Transverse colon (tissue), 4 donors: ENCODE data around the gene CADM1. TPM values are rescaled to one million over a fixed set of nuclear protein-coding genes. Genes with fewer than 3 reads are reported as not detected.

Experiments
- DNase-seq: peaks from one replicate; pipeline ENCODE4 v3.0.0-alpha.2; 2019
- H3K27ac ChIP-seq, 4 donors: fragments of 200-600 bp; sonication (generic); 2 replicates each; pipeline ENCODE4 v1.5.1; 2016 to 2018; ENCODE audit warnings: inconsistent platforms in 4 of 4
- H3K27me3 ChIP-seq: fragments of 200-600 bp; sonication (generic); 2 replicates; pipeline ENCODE4 v1.5.1; 2017; ENCODE audit warnings: inconsistent platforms
- H3K36me3 ChIP-seq, 4 donors: fragments of 200-600 bp; sonication (generic); 2 replicates each; pipeline ENCODE4 v1.5.1; 2017 to 2019; ENCODE audit warnings: inconsistent platforms in 4 of 4
- H3K4me1 ChIP-seq, 4 donors: fragments of 200-600 bp; sonication (generic); 2 replicates each; pipeline ENCODE4 v1.5.1; 2017 to 2020; ENCODE audit warnings: inconsistent platforms in 4 of 4
- H3K4me3 ChIP-seq, 4 donors: fragments of 200-600 bp; sonication (generic); 1 replicate in 1 of 4; 2 replicates in 3 of 4; pipeline versions ENCODE4 v1.5.1 to v1.6.1; 2017 to 2019; ENCODE audit warnings: inconsistent platforms in 4 of 4
- H3K9me3 ChIP-seq, 2 donors: fragments of 200-600 bp; sonication (generic); 2 replicates each; pipeline ENCODE4 v1.5.1; 2017 to 2019; ENCODE audit warnings: inconsistent platforms in 2 of 2
- EP300 ChIP-seq: sonication (generic); formaldehyde crosslinking; IDR thresholded peaks from one replicate; pipeline ENCODE4 v1.6.1; 2017; ENCODE audit warnings: antibody characterized with exemption, low read depth
- POLR2A ChIP-seq: fragments of 450-650 bp; IDR thresholded peaks from one replicate; pipeline ENCODE4 v1.6.1; 2016; ENCODE audit warnings: antibody characterized with exemption, mild to moderate bottlenecking, moderate library complexity
- POLR2AphosphoS5 ChIP-seq, 3 donors: sonication (generic); formaldehyde crosslinking; IDR thresholded peaks; one replicate each; pipeline ENCODE4 v1.6.1; 2016; ENCODE audit warnings: antibody characterized with exemption in 3 of 3
- WGBS, 2 donors: methylation state at CpG; one replicate each; pipeline ENCODE4 v1.1.5; 2018; ENCODE audit warnings: low coverage in 1 of 2; 5-methylcytosine and 5-hydroxymethylcytosine counted together
- in situ Hi-C, 4 donors: fragments of 200-750 bp; cut with MboI; loops; one replicate each; pipeline versions ENCODE4 v1.15.0 to v1.15.1; 2017; ENCODE audit warnings: low sequenced_read_pairs in 3 of 4, low pct_ligation_motif_present in 1 of 4, low pct_unique_long_range_greater_than_20kb in 1 of 4
- intact Hi-C: fragments of 100-400 bp; cut with DNase I; formaldehyde crosslinking; loops from one replicate; pipeline ENCODE4 v1.15.1; 2023; ENCODE audit warnings: low total_unique reads
- total RNA-seq, 4 donors: library from RNA; depleted of rRNA; stranded (reverse); fragments of >200 nt; gene quantifications; one replicate each; pipeline ENCODE4 v1.1.0, GENCODE V29; 2016
- TF ChIP-seq, protein P1 (sequence below), 5 experiments: fragments of 200-600 bp in 3 of 5; fragments of 450-650 bp in 2 of 5; sonication (generic) in 3 of 5; IDR thresholded peaks; 1 replicate in 2 of 5; 2 replicates in 3 of 5; pipeline ENCODE4 v1.5.1; 2016 to 2017; ENCODE audit warnings: antibody characterized with exemption in 5 of 5, inconsistent platforms in 3 of 5, mild to moderate bottlenecking in 2 of 5, moderate library complexity in 1 of 5

Gene CADM1
- total RNA-seq, 4 donors from 2014 or later = 2.8 to 6.4 (median 3.7) TPM

DNA sequence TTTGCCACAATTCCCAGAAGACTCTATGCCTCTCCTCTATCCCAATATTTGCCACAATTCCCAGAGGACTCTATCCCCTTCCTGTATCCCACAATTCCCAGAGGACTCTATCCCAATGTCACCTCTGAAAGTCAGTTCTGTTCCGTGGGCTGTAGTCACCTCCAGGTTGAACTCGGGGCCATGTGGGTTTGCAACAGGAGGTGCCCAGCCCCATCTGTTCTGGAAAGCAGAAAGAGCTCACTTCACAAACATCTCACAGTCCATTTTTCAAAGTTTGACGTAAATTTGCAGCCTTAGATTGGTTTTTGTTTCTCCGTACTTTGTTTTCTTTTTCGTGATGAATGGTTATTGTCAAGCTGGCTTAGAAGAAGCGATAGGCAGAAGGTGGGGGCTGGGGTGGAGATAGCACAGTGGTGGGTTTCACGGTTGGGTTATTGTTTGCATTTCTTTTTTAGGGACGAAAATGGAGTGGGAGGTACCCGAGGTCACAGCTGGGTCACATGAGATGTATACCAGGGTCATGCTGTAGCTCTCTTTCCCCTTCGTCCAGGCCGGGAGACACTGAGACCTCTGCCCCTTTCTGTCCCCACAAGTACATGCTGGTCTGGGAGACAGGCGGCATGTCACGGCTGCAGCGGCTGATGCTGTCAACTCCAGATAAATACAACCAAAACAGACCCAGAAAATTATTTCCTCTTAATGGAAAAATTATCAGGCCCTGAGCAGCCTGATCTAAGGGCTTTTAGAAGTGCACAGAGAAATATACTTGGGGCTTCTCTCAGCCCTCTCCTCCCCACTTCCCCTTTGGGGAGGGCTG, 374.5 kb downstream of the CADM1 start:
- Histone ChIP-seq H3K27me3 (no peaks in the 10 kb centered on the region), H3K9me3 (no peaks in the 10 kb centered on the region), H3K4me3 (no peak overlapping the region), H3K4me1 (no peaks in the 10 kb centered on the region), H3K36me3 (no peaks in the 10 kb centered on the region), H3K27ac (no peak overlapping the region)
- TF ChIP-seq, protein P1, sequence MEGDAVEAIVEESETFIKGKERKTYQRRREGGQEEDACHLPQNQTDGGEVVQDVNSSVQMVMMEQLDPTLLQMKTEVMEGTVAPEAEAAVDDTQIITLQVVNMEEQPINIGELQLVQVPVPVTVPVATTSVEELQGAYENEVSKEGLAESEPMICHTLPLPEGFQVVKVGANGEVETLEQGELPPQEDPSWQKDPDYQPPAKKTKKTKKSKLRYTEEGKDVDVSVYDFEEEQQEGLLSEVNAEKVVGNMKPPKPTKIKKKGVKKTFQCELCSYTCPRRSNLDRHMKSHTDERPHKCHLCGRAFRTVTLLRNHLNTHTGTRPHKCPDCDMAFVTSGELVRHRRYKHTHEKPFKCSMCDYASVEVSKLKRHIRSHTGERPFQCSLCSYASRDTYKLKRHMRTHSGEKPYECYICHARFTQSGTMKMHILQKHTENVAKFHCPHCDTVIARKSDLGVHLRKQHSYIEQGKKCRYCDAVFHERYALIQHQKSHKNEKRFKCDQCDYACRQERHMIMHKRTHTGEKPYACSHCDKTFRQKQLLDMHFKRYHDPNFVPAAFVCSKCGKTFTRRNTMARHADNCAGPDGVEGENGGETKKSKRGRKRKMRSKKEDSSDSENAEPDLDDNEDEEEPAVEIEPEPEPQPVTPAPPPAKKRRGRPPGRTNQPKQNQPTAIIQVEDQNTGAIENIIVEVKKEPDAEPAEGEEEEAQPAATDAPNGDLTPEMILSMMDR (IDR thresholded peaks at IDR 0.05) = no peak
- no peak for TF ChIP-seq POLR2AphosphoS5 (IDR thresholded peaks at IDR 0.05)
- no peak for TF ChIP-seq POLR2A
- TF ChIP-seq EP300 = no peak
- intact Hi-C loops = no loop called here
- WGBS, 2 donors = 60 to 68% methylated on average over 8 to 14 of the region's 14 CpGs
- no peak for DNase-seq
- in situ Hi-C loops = no loop called here

DNA sequence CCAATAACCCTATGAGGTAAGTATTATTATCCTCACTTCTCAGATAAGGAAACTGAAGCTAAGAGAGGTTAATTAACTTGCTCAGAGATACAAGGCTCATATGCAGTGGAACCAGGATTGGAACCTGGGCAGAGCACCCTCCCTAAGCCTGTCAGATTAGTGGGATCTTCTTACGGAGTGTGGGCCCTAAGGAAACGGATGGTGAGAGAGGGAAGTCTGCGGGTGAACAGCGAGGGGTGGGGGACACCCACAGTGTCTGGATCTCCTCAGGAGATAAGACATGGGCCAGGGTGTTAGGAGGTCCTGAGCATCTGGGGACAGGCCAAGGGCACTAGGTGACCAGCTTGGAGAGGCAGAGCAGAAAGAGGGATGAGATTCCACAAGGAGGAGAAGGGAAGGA, 376.0 kb downstream of the CADM1 start:
- Histone ChIP-seq H3K9me3 (no peaks in the 10 kb centered on the region), H3K27ac (no peak overlapping the region), H3K27me3 (no peaks in the 10 kb centered on the region), H3K36me3 (no peaks in the 10 kb centered on the region), H3K4me3 (no peak overlapping the region), H3K4me1 (no peaks in the 10 kb centered on the region)
- intact Hi-C loops = no loop called here
- TF ChIP-seq POLR2A (no peak), POLR2AphosphoS5 (IDR thresholded peaks at IDR 0.05) (no peak), EP300 (no peak)
- TF ChIP-seq, protein P1 (IDR thresholded peaks at IDR 0.05) = no peak
- in situ Hi-C loops = no loop called here
- no peak for DNase-seq
- 98% methylated on average over 4 of the region's 4 CpGs; no CpG with 5 or more reads in 1 of the 2 donors for WGBS, 2 donors

DNA sequence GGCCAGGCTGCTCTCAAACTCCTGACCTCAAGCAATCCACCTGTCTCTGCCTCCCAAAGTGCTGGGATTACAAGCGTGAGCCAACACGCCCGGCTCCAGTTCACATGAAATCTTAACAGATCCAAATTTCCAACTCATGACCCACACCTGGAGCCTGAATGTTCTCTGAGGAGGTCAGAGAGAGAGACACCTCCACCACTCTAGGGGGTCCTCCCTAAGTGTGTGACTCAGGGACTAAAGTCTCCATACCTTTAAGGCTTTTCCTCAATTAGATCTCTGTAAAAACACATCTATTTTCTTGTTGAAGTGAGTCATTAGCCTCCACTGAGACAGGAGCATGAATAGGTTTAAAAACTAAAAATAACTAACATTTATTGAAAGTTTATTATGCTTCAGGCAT, 376.4 kb downstream of the CADM1 start:
- no peaks in the 10 kb centered on the region for H3K9me3 ChIP-seq
- DNase-seq = no peak
- no peaks in the 10 kb centered on the region for H3K4me1 ChIP-seq
- H3K27me3 ChIP-seq = no peaks in the 10 kb centered on the region
- in situ Hi-C loops = no loop called here
- TF ChIP-seq POLR2AphosphoS5 (IDR thresholded peaks at IDR 0.05) (no peak), EP300 (no peak), POLR2A (no peak)
- TF ChIP-seq, protein P1 (IDR thresholded peaks at IDR 0.05) = no peak
- intact Hi-C loops = no loop called here
- 96% methylated on average over 3 of the region's 3 CpGs; no CpG with 5 or more reads in 1 of the 2 donors for WGBS, 2 donors
- H3K27ac ChIP-seq = no peak overlapping the region
- H3K4me3 ChIP-seq = no peak overlapping the region
- H3K36me3 ChIP-seq = no peaks in the 10 kb centered on the region

DNA sequence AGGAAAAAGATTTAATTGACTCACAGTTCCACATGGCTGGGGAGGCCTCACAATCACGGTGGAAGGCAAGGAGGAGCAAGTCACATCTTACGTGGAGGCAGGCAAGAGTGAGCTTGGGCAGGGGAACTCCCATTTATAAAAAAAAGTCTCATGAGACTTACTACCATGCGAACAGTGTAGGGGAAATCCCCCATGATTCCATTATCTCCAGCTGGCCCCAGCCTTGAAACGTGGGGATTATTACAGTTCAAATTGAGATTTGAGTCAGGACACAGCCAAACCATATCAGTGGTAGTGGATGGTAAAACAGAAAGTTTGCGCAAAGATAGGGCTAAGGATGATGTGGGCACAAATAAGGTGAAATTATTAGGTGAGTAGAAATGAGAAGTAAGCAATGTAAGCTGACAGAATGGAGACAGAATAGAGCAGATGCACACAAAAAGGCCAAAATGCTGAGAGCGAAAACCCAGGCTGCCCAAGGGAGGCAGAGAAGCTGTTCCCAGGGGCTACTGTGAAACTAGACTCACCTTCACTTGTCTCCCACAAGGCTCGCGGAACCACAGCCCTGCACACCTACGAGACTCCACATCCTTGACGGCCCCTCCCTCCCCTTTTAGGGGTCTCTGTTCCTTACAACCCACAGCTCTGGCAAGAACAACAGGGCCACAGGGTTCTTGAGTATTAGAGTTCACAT, 377.6 kb downstream of the CADM1 start:
- intact Hi-C loops (no loop called here), in situ Hi-C loops (no loop called here)
- Histone ChIP-seq H3K4me3 (no peak overlapping the region), H3K36me3 (no peaks in the 10 kb centered on the region), H3K9me3 (no peaks in the 10 kb centered on the region), H3K27me3 (no peaks in the 10 kb centered on the region), H3K27ac (no peak overlapping the region), H3K4me1 (no peaks in the 10 kb centered on the region)
- TF ChIP-seq EP300 (no peak), POLR2A (no peak), POLR2AphosphoS5 (IDR thresholded peaks at IDR 0.05) (no peak)
- TF ChIP-seq, protein P1 (IDR thresholded peaks at IDR 0.05) = no peak
- DNase-seq = no peak
- 54 to 71% methylated on average over 8 to 10 of the region's 10 CpGs for WGBS, 2 donors
